GM19467 (cell line): ENCODE measurements around the gene CCDC110.

Source experiments
- ATAC-seq: cut with Tn5 transposase; IDR thresholded peaks from one replicate; pipeline ENCODE4 v1.9.1; 2021; ENCODE audit warnings: mild to moderate bottlenecking, moderate library complexity; ENCODE audit not compliant: unreplicated experiment

Gene CCDC110

DNA sequence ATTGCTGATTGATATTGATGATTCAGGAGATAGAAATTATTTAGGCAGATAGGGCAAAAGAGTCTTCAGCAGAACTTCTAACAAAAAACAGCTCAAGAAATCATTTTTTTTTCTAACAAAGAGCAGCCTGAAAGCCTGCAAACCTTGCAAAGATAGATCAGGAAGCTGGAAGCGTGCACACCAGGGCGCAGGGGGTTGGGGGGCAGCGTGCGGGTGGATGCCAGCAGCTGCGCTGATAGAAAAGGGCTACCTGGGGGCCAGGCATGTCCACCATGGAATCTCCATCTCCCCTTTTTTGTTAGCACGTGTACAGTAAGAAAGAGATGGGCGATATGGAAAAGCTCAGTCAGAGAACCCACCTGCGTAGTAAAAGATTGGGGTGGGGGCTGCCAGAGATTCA, 1.7 kb upstream of the CCDC110 start:
- no peak for ATAC-seq

GRCh38 chr4:185472103-185472542, 590 bp upstream of the CCDC110 start:
- no peak for ATAC-seq

DNA sequence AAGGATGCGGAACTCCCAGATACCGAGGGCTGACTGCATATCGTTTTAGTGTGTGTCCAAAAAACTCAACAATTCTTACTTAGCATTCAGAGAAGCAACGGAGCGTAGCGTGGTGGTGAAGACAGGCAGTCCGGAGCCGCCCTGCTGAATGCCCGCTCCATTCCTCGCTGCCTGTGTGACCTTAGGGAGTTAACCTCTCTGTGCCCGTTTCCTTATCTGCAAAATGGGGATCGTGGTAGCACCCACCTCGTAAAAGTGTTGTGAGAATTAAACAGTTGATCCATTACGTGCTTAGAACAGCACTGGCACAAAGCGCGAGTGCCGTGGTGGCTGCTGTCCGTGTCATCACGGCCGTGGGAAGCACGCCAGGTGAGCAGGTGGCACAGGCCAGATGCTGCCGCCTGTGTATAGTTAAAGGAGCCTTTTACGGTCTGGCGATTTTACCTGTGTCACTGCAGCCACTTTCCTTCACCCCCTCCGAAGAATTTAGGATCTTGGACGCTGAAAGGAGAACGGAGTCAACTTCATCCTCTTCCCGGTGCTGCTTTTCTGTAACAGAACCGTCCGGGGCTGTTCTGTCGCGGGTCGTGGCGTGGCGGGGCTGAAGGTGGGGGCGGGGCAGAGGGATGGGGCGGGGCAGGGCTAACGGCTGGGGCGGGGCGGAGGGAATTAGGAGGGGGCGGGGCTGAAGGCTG, 885 bp downstream of the CCDC110 start:
- ATAC-seq: no peak

GRCh38 chr4:185469580-185470154, 1.9 kb downstream of the CCDC110 start:
- ATAC-seq: no peak

GRCh38 chr4:185468999-185469398, 2.5 kb downstream of the CCDC110 start:
- ATAC-seq: no peak

GRCh38 chr4:185467991-185468390, 3.5 kb downstream of the CCDC110 start:
- ATAC-seq: no peak

DNA sequence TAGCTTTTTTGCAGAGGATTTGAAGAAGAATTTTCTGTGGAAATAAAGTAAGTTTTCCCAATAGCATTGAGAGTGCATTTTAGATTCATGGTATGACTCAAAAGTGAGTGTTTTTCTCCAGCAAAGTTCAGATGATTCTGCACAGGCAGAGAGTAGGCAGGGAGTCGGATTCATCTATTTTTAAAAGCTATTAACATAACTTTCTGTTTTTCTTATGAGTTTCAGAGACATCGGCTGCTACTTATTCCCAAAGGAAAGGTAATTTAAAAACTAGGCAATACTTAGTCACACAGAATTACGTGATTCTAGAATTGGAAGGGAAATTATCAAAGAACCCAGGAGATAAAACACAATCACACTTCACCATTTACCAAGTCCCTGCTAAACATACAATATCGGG, 4.4 kb downstream of the CCDC110 start:
- ATAC-seq: no peak

GRCh38 chr4:185465707-185466106, 5.8 kb downstream of the CCDC110 start:
- no peak for ATAC-seq

DNA sequence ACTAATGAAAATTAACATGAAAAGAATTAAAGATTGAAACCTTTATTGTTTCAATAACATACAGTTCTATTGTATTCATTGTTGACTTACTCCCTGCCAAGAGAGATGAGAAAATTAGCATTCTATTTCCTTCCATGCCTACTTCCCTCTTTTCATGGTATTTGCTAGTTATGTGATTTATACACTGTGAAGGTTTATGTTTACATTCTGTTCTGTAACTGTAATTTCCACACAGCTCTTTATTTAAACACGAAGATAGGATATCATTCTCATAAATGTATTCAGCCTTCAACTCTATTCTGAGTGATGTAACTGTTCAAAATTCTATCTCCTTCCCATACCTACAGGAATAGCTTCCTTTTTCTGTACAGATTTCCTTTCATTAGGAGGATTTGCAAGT, 6.6 kb downstream of the CCDC110 start:
- ATAC-seq: no peak

DNA sequence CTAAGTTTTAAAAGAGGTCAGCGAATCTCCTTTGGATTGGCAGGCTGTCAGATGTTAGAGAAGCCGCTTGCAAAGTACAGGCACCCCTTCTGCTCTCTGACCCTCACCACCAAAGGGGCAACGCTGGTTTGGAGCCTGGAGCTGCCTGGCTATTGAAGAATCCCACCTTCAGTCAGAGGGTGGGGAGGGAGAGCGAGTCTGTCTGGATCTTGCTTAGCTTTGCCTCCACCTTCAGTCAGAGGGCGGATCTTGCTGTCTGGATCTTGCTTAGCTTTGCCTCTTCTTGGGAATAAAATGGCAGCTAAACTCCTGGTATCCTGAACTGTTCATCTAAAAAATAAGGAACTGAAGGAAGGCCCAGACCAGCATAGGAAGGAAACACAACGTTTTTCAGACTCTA, 7.3 kb downstream of the CCDC110 start:
- ATAC-seq: no peak

DNA sequence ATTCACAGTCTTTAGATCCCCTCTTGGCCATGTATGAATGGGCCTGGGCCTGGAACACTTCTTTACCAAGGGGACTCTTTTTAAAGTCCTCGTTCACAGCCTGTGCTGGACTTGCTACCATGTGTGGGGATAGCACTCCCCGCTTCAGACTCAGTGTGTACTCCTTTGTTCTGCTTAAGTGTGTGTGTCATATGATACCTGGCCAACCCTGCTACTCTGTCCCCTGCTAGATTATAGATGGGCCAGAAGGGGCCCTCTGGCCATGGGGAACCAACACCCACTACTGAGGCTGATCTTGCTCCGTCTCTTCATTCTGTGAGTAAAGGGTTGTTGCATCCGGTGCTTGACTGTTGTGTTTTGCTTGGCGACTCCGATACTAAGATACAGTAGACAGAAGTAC, 8.0 kb downstream of the CCDC110 start:
- ATAC-seq: no peak

DNA sequence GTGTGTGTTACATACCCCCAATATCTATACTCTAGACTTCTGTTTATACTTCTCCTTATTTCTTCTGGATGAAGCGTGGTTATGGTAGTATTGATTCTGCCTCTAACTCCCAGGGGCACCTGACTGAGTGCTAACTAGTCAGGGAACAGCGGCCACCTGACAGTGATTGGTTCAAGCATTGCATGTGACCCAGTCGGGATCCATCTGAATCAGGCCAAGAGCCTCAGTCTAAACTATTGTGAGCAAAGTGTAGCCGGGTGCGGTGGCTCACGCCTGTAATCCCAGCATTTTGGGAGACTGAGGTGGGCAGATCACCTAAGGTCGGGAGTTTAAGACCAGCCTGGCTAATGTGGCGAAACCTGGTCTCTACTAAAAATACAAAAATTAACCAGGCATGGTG, 10.0 kb downstream of the CCDC110 start:
- ATAC-seq: no peak

DNA sequence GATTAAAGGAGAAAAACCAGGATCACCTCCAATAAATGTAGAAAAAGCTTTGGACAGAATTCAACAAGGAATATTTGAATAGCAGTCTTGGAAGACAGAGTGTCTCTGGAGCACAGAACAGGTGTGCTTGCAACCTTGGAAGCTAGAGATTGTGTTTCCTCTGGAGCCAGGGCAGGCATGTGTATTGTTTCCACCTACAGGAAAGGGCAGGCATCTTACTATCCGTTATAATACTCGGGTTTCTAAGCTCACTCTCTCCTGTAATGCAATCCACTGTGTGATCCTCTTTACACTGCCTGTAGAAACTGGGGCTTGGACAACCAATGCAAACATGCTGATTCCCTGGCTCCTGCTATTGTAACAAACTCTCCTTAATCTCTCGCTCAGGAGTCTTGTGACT, 14.4 kb downstream of the CCDC110 start:
- ATAC-seq: no peak

DNA sequence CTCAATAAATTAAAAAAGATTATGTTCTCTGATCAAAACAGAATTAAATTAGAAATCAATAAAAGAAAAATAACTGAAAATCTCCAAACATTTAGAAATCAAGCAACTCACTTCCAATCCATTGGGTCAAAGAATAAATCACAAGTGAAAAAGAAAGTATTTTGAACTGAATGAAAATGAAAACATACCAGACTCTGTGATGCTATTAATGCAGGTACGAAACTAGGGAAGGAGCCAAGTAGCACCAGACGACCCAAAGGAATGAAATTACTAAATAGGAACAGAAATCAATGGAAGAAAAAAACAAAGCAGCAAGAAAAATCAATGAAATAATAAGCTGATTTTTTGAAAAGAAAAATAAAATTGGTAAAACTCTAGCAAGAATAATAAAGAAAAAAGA, 15.4 kb downstream of the CCDC110 start:
- ATAC-seq: no peak

GRCh38 chr4:185445209-185445608, 26.3 kb downstream of the CCDC110 start:
- ATAC-seq: no peak

DNA sequence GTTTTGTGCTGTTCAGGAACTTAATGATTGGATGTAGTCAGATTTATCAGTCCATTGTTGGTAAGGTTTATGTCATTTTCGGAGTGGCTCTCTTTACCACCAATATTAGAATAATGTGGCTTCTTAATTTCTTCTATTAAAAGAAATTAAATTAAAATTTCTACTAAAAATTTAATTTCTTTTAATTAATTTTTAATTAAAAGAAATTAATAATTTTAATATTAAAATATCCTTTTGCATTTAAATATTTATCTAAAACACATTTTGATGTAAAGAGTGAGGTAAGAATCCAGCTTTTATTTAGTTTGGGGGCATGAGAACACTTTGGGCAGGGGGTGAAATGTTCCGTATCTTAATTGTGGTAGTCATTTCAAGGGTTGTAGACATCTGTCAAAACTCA, 30.1 kb downstream of the CCDC110 start:
- no peak for ATAC-seq

DNA sequence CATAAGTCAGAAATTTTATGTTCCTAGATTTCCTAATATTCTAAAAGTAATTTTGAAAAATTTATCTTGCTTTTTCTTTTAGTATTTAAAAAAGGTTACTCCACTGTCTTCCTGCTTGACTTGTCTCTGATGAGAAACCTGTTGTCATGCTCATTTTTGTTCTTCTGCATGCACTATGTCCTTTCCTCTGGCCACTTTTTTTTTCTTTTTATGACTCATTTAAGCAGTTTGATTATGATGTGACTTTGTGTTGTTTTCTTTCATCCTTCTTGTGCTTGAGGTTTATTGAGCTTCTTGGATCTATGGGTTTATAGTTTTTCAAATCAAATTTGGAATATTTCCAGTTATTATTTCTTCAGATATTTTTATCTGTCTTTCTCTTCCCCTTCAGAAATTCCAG, 33.7 kb downstream of the CCDC110 start:
- ATAC-seq: no peak

GRCh38 chr4:185435466-185435865, 36.1 kb downstream of the CCDC110 start:
- ATAC-seq: no peak

DNA sequence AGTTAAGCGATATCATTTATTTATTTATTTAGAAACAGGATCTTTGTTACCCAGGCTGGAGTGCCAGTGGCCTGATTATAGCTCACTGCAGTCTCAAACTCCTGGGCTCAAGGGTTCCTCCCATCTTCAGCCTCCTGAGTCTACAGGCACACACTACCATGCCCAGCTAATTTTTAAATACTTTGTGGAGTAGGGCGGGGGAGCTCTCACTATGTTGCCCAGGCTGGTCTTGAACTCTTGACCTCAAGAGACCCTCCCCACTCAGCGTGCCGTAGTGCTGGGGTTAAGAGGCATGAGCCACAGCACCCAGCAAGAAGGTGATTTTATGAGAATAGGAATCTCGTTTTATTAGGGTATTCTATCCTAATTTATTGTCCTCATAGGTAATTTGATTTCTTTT, 41.9 kb downstream of the CCDC110 start:
- no peak for ATAC-seq

DNA sequence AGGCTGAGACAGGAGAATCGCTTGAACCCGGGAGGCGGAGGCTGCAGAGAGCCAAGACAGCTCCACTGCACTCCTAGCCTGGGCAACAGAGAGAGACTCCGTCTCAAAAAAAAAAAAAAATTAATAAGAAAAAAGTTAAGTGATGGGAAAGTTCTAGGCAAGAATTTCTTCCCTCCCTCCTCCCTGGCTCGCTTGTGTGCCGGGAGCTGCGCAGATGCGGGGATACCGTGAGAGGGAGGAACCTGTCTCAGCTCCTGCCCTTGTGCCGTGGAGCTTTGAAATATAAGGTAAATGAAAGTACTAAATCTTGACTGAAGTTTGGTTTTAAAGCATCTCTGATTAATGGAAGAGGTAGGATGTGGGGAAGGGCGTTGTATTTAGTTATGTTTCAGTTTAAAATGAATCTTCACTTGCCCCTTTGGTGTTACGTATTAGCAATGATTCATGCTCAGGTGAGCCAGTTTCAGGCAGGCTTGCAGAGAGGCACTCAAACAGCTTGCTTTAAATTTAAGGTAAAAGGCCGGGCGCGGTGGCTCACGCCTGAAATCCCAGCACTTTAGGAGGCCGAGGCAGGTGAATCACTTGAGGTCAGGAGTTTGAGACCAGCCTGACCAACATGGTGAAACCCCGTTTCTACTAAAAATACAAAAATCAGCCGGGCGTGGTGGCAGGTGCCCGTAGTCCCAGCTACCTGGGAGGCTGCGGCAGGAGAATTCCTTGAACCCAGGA, 44.4 kb downstream of the CCDC110 start:
- ATAC-seq: no peak

DNA sequence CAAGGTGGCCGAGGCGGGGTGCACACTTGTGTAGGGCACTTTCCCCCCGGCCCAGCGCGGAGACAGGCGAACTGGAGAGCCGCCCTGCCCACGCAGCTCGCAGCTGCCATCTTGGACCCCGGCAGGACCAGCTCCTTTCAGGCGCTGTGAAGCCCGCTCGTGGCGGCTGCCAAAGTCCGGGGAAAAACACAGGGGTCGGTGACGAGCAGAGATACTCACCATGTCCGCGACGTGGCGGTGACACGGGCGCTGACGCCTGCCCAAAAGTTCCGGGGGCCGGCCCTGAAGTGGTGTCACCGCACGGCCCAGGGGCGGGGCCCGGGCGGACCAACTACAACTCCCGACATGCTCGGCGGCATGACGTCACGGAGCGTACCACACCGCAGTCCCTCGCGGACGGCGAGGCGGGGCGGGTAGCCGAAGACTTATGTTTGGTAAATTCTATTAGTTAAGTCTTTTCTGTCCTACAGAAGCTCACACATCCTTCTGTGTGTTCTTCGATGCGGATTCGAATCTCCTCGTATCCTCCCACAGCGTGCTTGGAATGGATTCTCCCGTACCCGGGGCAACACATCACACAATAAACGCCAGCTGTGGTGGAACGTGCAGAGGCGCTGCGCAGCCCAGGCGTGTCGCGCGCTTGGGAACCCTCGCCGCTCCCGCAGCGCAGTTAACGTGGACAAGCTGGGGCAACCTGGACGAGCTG, 45.7 kb downstream of the CCDC110 start, which contains the start of gene UFSP2:
Gene UFSP2, minus strand, starts transcription at position 318 of the 706 bp plus-strand sequence. Its CDS starts 96 bp downstream, at position 222.
- ATAC-seq: peak; percentile 93
